ENCODE measurements around the gene RAD54L. TPM values are rescaled to one million over a fixed set of nuclear protein-coding genes. Genes with fewer than 3 reads are reported as not detected.
"Not testable (repeated sequence)": the region's sequence is repeated elsewhere in the genome, so short reads cannot be mapped to it uniquely, and the experiment has no call there.

The RAD54L gene
- total RNA-seq, 1 donor from 2014 or later, result 0.26 TPM

GRCh38 chr1:46315669-46316403, 68.3 kb downstream of the RAD54L start:
- TF ChIP-seq CTCF (IDR thresholded peaks at IDR 0.05; ENCODE audit: insufficient read depth, low read length, severe bottlenecking), result no peak
- Histone ChIP-seq H3K27me3 (ENCODE audit: control insufficient read depth, insufficient read depth, low read length) (no peaks in the 10 kb centered on the region), H3K36me3 (ENCODE audit: control insufficient read depth, insufficient read depth, low read length) (peaks cover 10% of the 10 kb centered on the region), H3K4me3 (ENCODE audit: low read depth, low read length) (no peak overlapping the region)
- FAIRE-seq (no peak), DNase-seq (ENCODE audit: low read depth) (peak; percentile 76)

- no peak for DNase-seq (ENCODE audit: low read depth)
- H3K36me3 ChIP-seq (ENCODE audit: control insufficient read depth, insufficient read depth, low read length), result peaks cover 9% of the 10 kb centered on the region
Observed at GRCh38 chr1:46317323-46317722, 69.8 kb downstream of the RAD54L start.

GRCh38 chr1:46319301-46319700, 71.7 kb downstream of the RAD54L start:
- H3K36me3 ChIP-seq (ENCODE audit: control insufficient read depth, insufficient read depth, low read length); FAIRE-seq; H3K27me3 ChIP-seq (ENCODE audit: control insufficient read depth, insufficient read depth, low read length); H3K4me3 ChIP-seq (ENCODE audit: low read depth, low read length); DNase-seq (ENCODE audit: low read depth): not testable (repeated sequence)

More at GRCh38 chr1:46317323-46317722, 69.8 kb downstream of the RAD54L start:
- H3K4me3 ChIP-seq (ENCODE audit: low read depth, low read length), result no peak overlapping the region
- no peaks in the 10 kb centered on the region for H3K27me3 ChIP-seq (ENCODE audit: control insufficient read depth, insufficient read depth, low read length)
- no peak for FAIRE-seq
- no peak for TF ChIP-seq CTCF (IDR thresholded peaks at IDR 0.05; ENCODE audit: insufficient read depth, low read length, severe bottlenecking)

- not testable (repeated sequence) for H3K4me3 ChIP-seq (ENCODE audit: low read depth, low read length); FAIRE-seq; DNase-seq (ENCODE audit: low read depth)
Observed at GRCh38 chr1:46319960-46320914, 72.7 kb downstream of the RAD54L start.

GRCh38 chr1:46322191-46322590, 74.6 kb downstream of the RAD54L start:
- not testable (repeated sequence) for DNase-seq (ENCODE audit: low read depth)

More at GRCh38 chr1:46319960-46320914, 72.7 kb downstream of the RAD54L start:
- H3K36me3 ChIP-seq (ENCODE audit: control insufficient read depth, insufficient read depth, low read length); H3K27me3 ChIP-seq (ENCODE audit: control insufficient read depth, insufficient read depth, low read length): not testable (repeated sequence)

GRCh38 chr1:46325285-46326076, 77.9 kb downstream of the RAD54L start:
- H3K36me3 ChIP-seq (ENCODE audit: control insufficient read depth, insufficient read depth, low read length); FAIRE-seq; H3K4me3 ChIP-seq (ENCODE audit: low read depth, low read length); H3K27me3 ChIP-seq (ENCODE audit: control insufficient read depth, insufficient read depth, low read length); DNase-seq (ENCODE audit: low read depth): not testable (repeated sequence)

More at GRCh38 chr1:46322191-46322590, 74.6 kb downstream of the RAD54L start:
- not testable (repeated sequence) for FAIRE-seq; H3K36me3 ChIP-seq (ENCODE audit: control insufficient read depth, insufficient read depth, low read length); H3K27me3 ChIP-seq (ENCODE audit: control insufficient read depth, insufficient read depth, low read length); H3K4me3 ChIP-seq (ENCODE audit: low read depth, low read length)

Other genes starting within 250 kb of the RAD54L start
- 1.8 and 4.0 TPM in 2 replicates for gene PIK3R3, start 115.1 kb upstream of the RAD54L start, total RNA-seq
- gene TSPAN1, start 72.7 kb upstream of the RAD54L start, total RNA-seq, result 42.1 and 49.4 TPM in 2 replicates
- gene P3R3URF, start 71.3 kb upstream of the RAD54L start, total RNA-seq, result not detected in 2 replicates
- 48.1 and 54.8 TPM in 2 replicates for gene POMGNT1, start 49.3 kb upstream of the RAD54L start, total RNA-seq
- 4.5 and 5.5 TPM in 2 replicates for gene LURAP1, start 44.4 kb upstream of the RAD54L start, total RNA-seq
- 53.7 and 71.6 TPM in 2 replicates for gene LRRC41, start 55.9 kb downstream of the RAD54L start, total RNA-seq
- 534 and 762 TPM in 2 replicates for gene UQCRH, start 55.9 kb downstream of the RAD54L start, total RNA-seq
- gene NSUN4, start 93.0 kb downstream of the RAD54L start, total RNA-seq, result 9.0 and 12.0 TPM in 2 replicates
- gene FAAH, start 146.6 kb downstream of the RAD54L start, total RNA-seq, result 10.2 and 10.5 TPM in 2 replicates
- gene DMBX1, start 242.1 kb downstream of the RAD54L start, total RNA-seq, result not detected in 2 replicates

Measured in bronchial epithelial cell (primary cell).